HTR-8/SVneo (cell line): ENCODE results near the gene IL22RA1.

Source experiments
- DNase-seq: peaks from one replicate; pipeline ENCODE4 v3.0.0; 2011; ENCODE audit warnings: low spot score, mixed read lengths; ENCODE audit not compliant: insufficient read length
- FAIRE-seq: peaks from 2 replicates; lab custom pipeline; 2011; peaks lifted over from hg19 to GRCh38; lab: Jason Lieb, UNC

The IL22RA1 gene

DNA sequence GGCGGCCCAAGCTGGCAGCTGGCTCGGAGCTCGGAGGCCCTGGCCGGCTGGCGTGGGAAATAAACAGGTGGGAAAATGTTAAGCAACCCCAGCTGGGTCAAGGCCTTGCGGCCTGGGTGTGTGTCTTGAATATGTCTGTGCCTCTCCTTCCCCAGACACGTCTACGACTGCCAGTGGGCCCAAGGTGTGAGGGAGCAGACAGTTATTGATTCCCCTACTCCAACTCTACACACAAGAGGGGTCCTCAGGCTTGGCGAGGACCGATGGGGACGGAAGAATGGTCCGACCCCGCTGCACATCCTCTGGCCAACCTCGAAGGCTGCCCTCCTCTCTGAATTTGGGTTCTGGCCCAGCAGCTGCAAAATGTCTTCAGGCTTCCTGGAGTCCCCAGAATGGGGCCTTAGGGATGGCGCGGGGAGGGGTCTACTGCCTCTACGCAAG, 2.2 kb downstream of the IL22RA1 start:
- FAIRE-seq (no peak), DNase-seq (no peak)

GRCh38 chr1:24139841-24140425, 3.0 kb downstream of the IL22RA1 start:
- DNase-seq, result no peak
- no peak for FAIRE-seq

- DNase-seq, result no peak
- FAIRE-seq, result no peak
Measured at GRCh38 chr1:24139222-24139489, 3.8 kb downstream of the IL22RA1 start.

- no peak for DNase-seq
- FAIRE-seq, result no peak
Measured at GRCh38 chr1:24138476-24139221, 4.3 kb downstream of the IL22RA1 start.

- DNase-seq (no peak), FAIRE-seq (no peak)
Measured at GRCh38 chr1:24136956-24137539, 5.9 kb downstream of the IL22RA1 start.

GRCh38 chr1:24134376-24134775, 8.6 kb downstream of the IL22RA1 start:
- DNase-seq (no peak), FAIRE-seq (no peak)

DNA sequence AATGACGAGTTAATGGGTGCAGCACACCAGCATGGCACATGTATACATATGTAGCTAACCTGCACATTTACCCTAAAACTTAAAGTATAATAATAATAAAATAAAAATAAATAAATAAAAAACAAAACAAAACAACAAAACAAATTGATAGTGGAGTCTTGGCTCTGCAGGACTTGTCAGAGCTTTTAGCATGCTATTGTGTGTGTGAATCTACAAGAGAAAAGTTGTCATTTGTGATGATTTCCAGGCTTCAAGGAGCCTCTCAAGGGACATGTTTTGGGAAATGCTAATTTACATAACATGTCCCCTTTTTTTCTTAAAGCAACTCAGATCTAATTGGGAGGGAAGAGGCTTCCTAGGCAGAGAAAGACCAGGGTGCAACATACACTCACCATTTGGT, 9.1 kb downstream of the IL22RA1 start:
- FAIRE-seq (no peak), DNase-seq (no peak)

- FAIRE-seq, result no peak
Measured at GRCh38 chr1:24130385-24130784, 12.6 kb downstream of the IL22RA1 start.

GRCh38 chr1:24127801-24128363, 15.1 kb downstream of the IL22RA1 start:
- DNase-seq, result no peak
- no peak for FAIRE-seq

More at GRCh38 chr1:24130385-24130784, 12.6 kb downstream of the IL22RA1 start:
- no peak for DNase-seq

DNA sequence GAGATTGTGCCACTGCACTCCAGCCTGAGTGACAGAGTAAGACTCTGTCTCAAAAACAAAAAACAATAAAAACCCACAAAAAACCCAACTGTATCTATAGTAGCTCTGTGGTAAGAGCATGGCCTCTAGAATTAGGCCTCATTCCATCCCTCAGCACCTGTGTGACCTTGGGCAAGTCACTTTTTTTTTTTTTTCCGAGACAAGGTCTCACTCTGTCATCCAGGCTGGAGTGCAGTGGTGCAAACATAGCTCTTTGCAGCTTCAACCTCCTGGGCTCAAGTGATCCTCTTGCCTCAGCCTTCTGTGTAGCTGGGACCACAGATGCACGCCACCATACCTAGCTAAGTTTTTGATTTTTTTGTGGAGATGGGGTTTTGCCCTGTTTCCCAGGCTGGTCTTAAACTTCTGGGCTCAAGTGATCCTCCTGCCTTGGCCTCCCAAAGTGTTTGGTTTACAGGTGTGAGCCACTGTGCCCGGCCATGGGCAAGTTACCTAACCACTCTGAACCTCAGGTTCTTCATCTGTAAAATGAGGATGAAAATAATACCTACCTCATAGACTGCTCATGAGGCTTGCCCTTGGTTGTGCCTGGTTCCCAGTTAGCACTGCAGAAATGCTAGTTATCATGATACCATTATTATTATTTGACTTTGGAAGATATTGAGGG, 15.7 kb downstream of the IL22RA1 start:
- DNase-seq, result no peak
- FAIRE-seq, result no peak

DNA sequence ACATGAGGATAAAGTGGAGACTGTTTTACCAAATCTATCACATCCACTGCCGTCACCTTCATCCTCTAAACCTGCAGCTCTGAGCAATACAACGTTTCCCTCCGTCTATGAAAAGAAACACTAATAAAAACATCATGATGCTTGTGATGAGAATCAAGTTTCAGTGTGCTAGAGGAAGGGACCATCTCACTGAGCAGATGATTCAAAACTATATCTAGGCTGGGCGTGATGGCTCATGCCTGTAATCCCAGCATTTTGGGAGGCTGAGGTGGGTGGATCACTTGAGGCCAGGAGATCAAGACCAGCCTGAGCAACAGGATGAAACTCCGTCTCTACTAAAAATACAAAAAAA, 16.3 kb downstream of the IL22RA1 start:
- FAIRE-seq (no peak), DNase-seq (no peak)

GRCh38 chr1:24126018-24126671, 16.8 kb downstream of the IL22RA1 start:
- DNase-seq (no peak), FAIRE-seq (peak; percentile 81)

GRCh38 chr1:24125456-24125855, 17.5 kb downstream of the IL22RA1 start:
- FAIRE-seq (no peak), DNase-seq (no peak)

DNA sequence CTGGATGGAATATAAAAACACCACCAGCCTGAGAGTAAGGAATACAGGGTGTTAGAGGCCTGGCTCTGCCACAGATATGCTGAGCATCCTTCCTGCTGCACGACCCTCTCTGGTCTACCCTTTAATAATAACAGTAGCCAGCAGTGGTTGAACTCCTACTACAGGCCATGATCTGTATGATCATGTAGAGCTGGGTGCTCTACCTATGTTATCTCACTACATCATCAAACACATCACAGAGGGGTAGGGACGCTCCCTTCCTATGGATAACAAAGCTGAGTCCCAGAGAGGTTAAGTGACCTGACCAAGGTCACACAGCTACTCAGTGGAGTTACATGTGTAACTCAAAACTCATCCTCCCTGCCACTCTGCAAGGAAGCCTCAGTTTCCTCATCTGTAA, 18.0 kb downstream of the IL22RA1 start:
- DNase-seq, result no peak
- FAIRE-seq, result no peak

- DNase-seq (no peak), FAIRE-seq (no peak)
Measured at GRCh38 chr1:24123611-24124010, 19.3 kb downstream of the IL22RA1 start.

DNA sequence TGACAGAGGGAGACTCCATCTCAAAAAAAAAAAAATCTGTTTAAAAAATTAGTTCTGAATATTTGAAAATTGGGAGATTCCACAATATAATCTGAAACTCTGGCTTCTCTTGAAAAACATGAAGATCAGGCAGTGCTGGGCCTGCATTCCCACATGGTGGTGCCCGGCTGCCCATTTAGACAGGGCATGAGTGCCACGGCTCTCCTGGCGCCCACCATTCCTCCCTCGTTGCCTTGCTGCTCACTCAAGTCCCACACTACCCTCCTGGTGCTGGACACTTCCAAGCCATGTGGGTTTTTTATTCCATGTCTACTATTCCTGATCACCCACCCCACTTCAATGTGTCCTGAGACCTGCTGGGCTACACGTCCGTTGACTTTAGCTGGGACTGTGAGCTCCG, 20.2 kb downstream of the IL22RA1 start:
- no peak for FAIRE-seq
- DNase-seq, result no peak

GRCh38 chr1:24121406-24121805, 21.5 kb downstream of the IL22RA1 start:
- DNase-seq, result no peak
- FAIRE-seq, result no peak

DNA sequence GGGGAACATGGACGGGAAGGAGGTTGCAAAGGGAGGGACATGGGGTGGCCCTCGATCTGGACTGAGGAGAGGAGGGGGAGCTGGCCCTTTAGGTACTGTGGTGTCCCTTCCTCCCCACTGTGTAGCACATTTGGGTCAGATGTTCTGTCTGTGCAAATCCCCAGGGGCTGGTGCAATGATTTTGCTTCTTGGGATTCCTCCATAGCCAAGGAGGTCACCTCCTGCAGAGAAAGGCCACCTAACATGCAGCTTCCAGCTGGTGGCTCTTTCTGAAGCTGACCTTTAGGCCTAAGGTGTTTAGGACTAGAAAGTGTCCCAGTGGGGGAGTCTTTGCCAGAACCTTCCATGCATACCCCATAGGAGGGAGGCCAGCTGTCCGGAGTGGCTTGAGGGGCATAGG, 22.0 kb downstream of the IL22RA1 start:
- FAIRE-seq, result no peak

GRCh38 chr1:24119859-24120756, 22.8 kb downstream of the IL22RA1 start:
- DNase-seq (no peak), FAIRE-seq (no peak)

More for the DNA sequence above, 22.0 kb downstream of the IL22RA1 start:
- DNase-seq, result no peak

- DNase-seq (no peak), FAIRE-seq (no peak)
Measured at GRCh38 chr1:24119489-24119858, 23.5 kb downstream of the IL22RA1 start.
